ENCODE measurements around the gene LIX1.
"Not testable (repeated sequence)": the region's sequence is repeated elsewhere in the genome, so short reads cannot be mapped to it uniquely, and the experiment has no call there.

Gene LIX1

GRCh38 chr5:97150401-97150800 lies 8.0 kb upstream of the LIX1 start:
- ChIA-PET CTCF (interaction anchor here (1.1 to 7.6 kb wide), 2 partner anchors 13 to 398 kb away, joined by 3 to 54 read pairs; no protein-coding TSS in a partner anchor), POLR2A (no interaction called here)
- no peak overlapping the region for H3K4me3 ChIP-seq (ENCODE audit: low read depth, low read length)
- no peak for TF ChIP-seq CTCF (IDR thresholded peaks at IDR 0.05; ENCODE audit: insufficient read depth, low read length, missing control alignments)
- DNase-seq (ENCODE audit: low read depth, low spot score), result no peak

GRCh38 chr5:97149709-97150108 lies 7.3 kb upstream of the LIX1 start:
- no peak overlapping the region for H3K4me3 ChIP-seq (ENCODE audit: low read depth, low read length)
- TF ChIP-seq CTCF (IDR thresholded peaks at IDR 0.05; ENCODE audit: insufficient read depth, low read length, missing control alignments), result no peak
- POLR2A ChIA-PET, result no interaction called here
- DNase-seq (ENCODE audit: low read depth, low spot score), result no peak
- CTCF ChIA-PET, result interaction anchor here (2.8 to 7.6 kb wide), 2 partner anchors 14 to 281 kb away, joined by 14 to 54 read pairs; no protein-coding TSS in a partner anchor

- TF ChIP-seq CTCF (IDR thresholded peaks at IDR 0.05; ENCODE audit: insufficient read depth, low read length, missing control alignments), result no peak
- ChIA-PET POLR2A (no interaction called here), CTCF (interaction anchor here (1.0 to 7.6 kb wide), 4 partner anchors 11 to 280 kb away, joined by 4 to 54 read pairs (median 10); no protein-coding TSS in a partner anchor)
- no peak for DNase-seq (ENCODE audit: low read depth, low spot score)
- no peak overlapping the region for H3K4me3 ChIP-seq (ENCODE audit: low read depth, low read length)
Observed at GRCh38 chr5:97148288-97148687, 5.9 kb upstream of the LIX1 start.

- no peak overlapping the region for H3K4me3 ChIP-seq (ENCODE audit: low read depth, low read length)
- ChIA-PET POLR2A (no interaction called here), CTCF (interaction anchor here (1.0 to 3.2 kb wide), 5 partner anchors 18 to 275 kb away, joined by 3 to 34 read pairs (median 23); no protein-coding TSS in a partner anchor)
- DNase-seq (ENCODE audit: low read depth, low spot score), result no peak
- TF ChIP-seq CTCF (IDR thresholded peaks at IDR 0.05; ENCODE audit: insufficient read depth, low read length, missing control alignments), result no peak
Observed at GRCh38 chr5:97143704-97144103, 1.3 kb upstream of the LIX1 start.

- CTCF ChIA-PET, result interaction anchor here (0.7 to 4.0 kb wide), 14 partner anchors 9 to 389 kb away, joined by 3 to 34 read pairs (median 4); no protein-coding TSS in a partner anchor
- POLR2A ChIA-PET, result no interaction called here
- no peak for DNase-seq (ENCODE audit: low read depth, low spot score)
Observed at GRCh38 chr5:97141539-97141938, 872 bp downstream of the LIX1 start.

GRCh38 chr5:97141031-97141430 lies 1.4 kb downstream of the LIX1 start:
- ChIA-PET POLR2A (no interaction called here), CTCF (interaction anchor here (0.8 to 4.0 kb wide), 10 partner anchors 15 to 388 kb away, joined by 3 to 34 read pairs (median 9); no protein-coding TSS in a partner anchor)
- no peak for TF ChIP-seq CTCF (IDR thresholded peaks at IDR 0.05; ENCODE audit: insufficient read depth, low read length, missing control alignments)
- no peak overlapping the region for H3K4me3 ChIP-seq (ENCODE audit: low read depth, low read length)
- DNase-seq (ENCODE audit: low read depth, low spot score), result no peak

More at GRCh38 chr5:97141539-97141938, 872 bp downstream of the LIX1 start:
- TF ChIP-seq CTCF (IDR thresholded peaks at IDR 0.05; ENCODE audit: insufficient read depth, low read length, missing control alignments), result no peak
- H3K4me3 ChIP-seq (ENCODE audit: low read depth, low read length), result no peak overlapping the region

GRCh38 chr5:97140250-97140649 lies 2.2 kb downstream of the LIX1 start:
- CTCF ChIA-PET, result interaction anchor here (1.4 to 4.0 kb wide), 8 partner anchors 16 to 388 kb away, joined by 5 to 34 read pairs (median 15); no protein-coding TSS in a partner anchor
- H3K4me3 ChIP-seq (ENCODE audit: low read depth, low read length); DNase-seq (ENCODE audit: low read depth, low spot score); POLR2A ChIA-PET: not testable (repeated sequence)

Measured in AG04449 (cell line).